Neuron (in vitro differentiated cells): Measurements from ENCODE around the gene NT5C3B.

Experiments
- H2AFZ ChIP-seq: one replicate; pipeline ENCODE4 v1.6.1; 2013; ENCODE audit warnings: low read depth, mild to moderate bottlenecking, inconsistent platforms, low read length, moderate library complexity
- H3K27me3 ChIP-seq: one replicate; pipeline ENCODE4 v1.6.1; 2013; ENCODE audit warnings: low read length; ENCODE audit not compliant: insufficient read depth
- H3K36me3 ChIP-seq: one replicate; pipeline ENCODE4 v1.6.1; 2013; ENCODE audit warnings: low read length; ENCODE audit not compliant: insufficient read depth
- H3K4me1 ChIP-seq: one replicate; pipeline ENCODE4 v1.6.1; 2013; ENCODE audit warnings: low read length; ENCODE audit not compliant: insufficient read depth
- H3K4me3 ChIP-seq: 2 replicates; pipeline ENCODE4 v1.5.1; 2013; ENCODE audit warnings: mild to moderate bottlenecking, low read length, moderate library complexity
- H3K9me3 ChIP-seq: one replicate; pipeline ENCODE4 v1.6.1; 2013; ENCODE audit warnings: low read length

Gene NT5C3B

GRCh38 chr17:41812381-41813151 lies 23.5 kb downstream of the NT5C3B start, which contains the start of gene FKBP10:
TSS of gene FKBP10 (plus strand) at chr17:41813004. CDS start at chr17:41813035, 31 bp downstream.
- Histone ChIP-seq H2AFZ (peak within 1 kb of the TSS; percentile 82), H3K36me3 (peaks cover 16% of the 10 kb centered on the region), H3K9me3 (no peaks in the 10 kb centered on the region), H3K4me3 (peak within 1 kb of the TSS; percentile 65), H3K4me1 (peaks cover 25% of the 10 kb centered on the region), H3K27me3 (no peaks in the 10 kb centered on the region)

GRCh38 chr17:41811549-41812380 lies 24.3 kb downstream of the NT5C3B start, which contains the start of gene P3H4:
TSS of gene P3H4 (minus strand) at chr17:41811949. CDS start at chr17:41811915, 34 bp downstream.
- H3K36me3 ChIP-seq = peaks cover 16% of the 10 kb centered on the region
- peaks cover 25% of the 10 kb centered on the region for H3K4me1 ChIP-seq
- H3K9me3 ChIP-seq = no peaks in the 10 kb centered on the region
- H3K27me3 ChIP-seq = no peaks in the 10 kb centered on the region
- H2AFZ ChIP-seq = peak within 1 kb of the TSS; percentile 82
- peak within 1 kb of the TSS; percentile 65 for H3K4me3 ChIP-seq

- Histone ChIP-seq H3K4me1 (peaks cover 25% of the 10 kb centered on the region), H3K36me3 (peaks cover 17% of the 10 kb centered on the region), H3K27me3 (no peaks in the 10 kb centered on the region), H2AFZ (peak overlapping the region; percentile 82), H3K4me3 (peak overlapping the region; percentile 65), H3K9me3 (no peaks in the 10 kb centered on the region)
Observed at GRCh38 chr17:41810659-41811548, 25.1 kb downstream of the NT5C3B start.

GRCh38 chr17:41806685-41807445 lies 29.2 kb downstream of the NT5C3B start:
- Histone ChIP-seq H3K27me3 (no peaks in the 10 kb centered on the region), H3K36me3 (peaks cover 17% of the 10 kb centered on the region), H3K4me1 (peaks cover 11% of the 10 kb centered on the region), H3K4me3 (no peak overlapping the region), H2AFZ (no peak overlapping the region), H3K9me3 (no peaks in the 10 kb centered on the region)

GRCh38 chr17:41803049-41804020 lies 32.7 kb downstream of the NT5C3B start:
- H3K27me3 ChIP-seq = no peaks in the 10 kb centered on the region

GRCh38 chr17:41801374-41802271 lies 34.4 kb downstream of the NT5C3B start:
- H3K9me3 ChIP-seq = no peaks in the 10 kb centered on the region
- H3K4me1 ChIP-seq = peaks cover 5% of the 10 kb centered on the region
- no peak overlapping the region for H3K4me3 ChIP-seq
- no peaks in the 10 kb centered on the region for H3K27me3 ChIP-seq
- H2AFZ ChIP-seq = no peak overlapping the region
- H3K36me3 ChIP-seq = peaks cover 6% of the 10 kb centered on the region

More at GRCh38 chr17:41803049-41804020, 32.7 kb downstream of the NT5C3B start:
- Histone ChIP-seq H3K4me1 (peaks cover 5% of the 10 kb centered on the region), H3K9me3 (no peaks in the 10 kb centered on the region), H2AFZ (no peak overlapping the region), H3K36me3 (peaks cover 10% of the 10 kb centered on the region), H3K4me3 (no peak overlapping the region)

- Histone ChIP-seq H3K9me3 (no peaks in the 10 kb centered on the region), H2AFZ (no peak overlapping the region), H3K36me3 (no peaks in the 10 kb centered on the region), H3K4me3 (no peak overlapping the region), H3K27me3 (no peaks in the 10 kb centered on the region), H3K4me1 (peaks cover 5% of the 10 kb centered on the region)
Observed at GRCh38 chr17:41800601-41801373, 35.2 kb downstream of the NT5C3B start.

- Histone ChIP-seq H2AFZ (no peak overlapping the region), H3K36me3 (no peaks in the 10 kb centered on the region), H3K4me3 (no peak overlapping the region), H3K4me1 (peaks cover 5% of the 10 kb centered on the region), H3K27me3 (no peaks in the 10 kb centered on the region), H3K9me3 (no peaks in the 10 kb centered on the region)
Observed at GRCh38 chr17:41799366-41799765, 36.7 kb downstream of the NT5C3B start.

- Histone ChIP-seq H3K27me3 (no peaks in the 10 kb centered on the region), H3K4me1 (peaks cover 18% of the 10 kb centered on the region), H3K36me3 (no peaks in the 10 kb centered on the region), H3K9me3 (no peaks in the 10 kb centered on the region), H3K4me3 (no peak overlapping the region), H2AFZ (no peak overlapping the region)
Observed at GRCh38 chr17:41797377-41797776, 38.7 kb downstream of the NT5C3B start.
